HepG2 (cell line): Measurements from ENCODE around the gene SERPIND1. TPM values are rescaled to one million over a fixed set of nuclear protein-coding genes. Genes with fewer than 3 reads are reported as not detected.

Experiments
- AHR ChIP-seq: IDR thresholded peaks from 2 replicates; pipeline ENCODE4 v1.6.1; 2018; ENCODE audit warnings: missing genetic modification reagents, missing compliant biosample characterization
- IKZF1 ChIP-seq: fragments of 450-650 bp; IDR thresholded peaks from 2 replicates; pipeline ENCODE4 v1.7.1; 2016
- KDM1A ChIP-seq: IDR thresholded peaks from 2 replicates; pipeline ENCODE4 v1.6.1; 2016; ENCODE audit warnings: missing compliant biosample characterization
- KMT2A ChIP-seq: sonication (generic); formaldehyde crosslinking; IDR thresholded peaks from 2 replicates; pipeline ENCODE4 v1.4.0; 2020; ENCODE audit warnings: missing genetic modification reagents
- LRRFIP1 ChIP-seq: sonication (generic); formaldehyde crosslinking; conservative IDR thresholded peaks from 2 replicates; pipeline ENCODE4 v1.4.0; 2020; ENCODE audit warnings: missing genetic modification reagents
- MED8 ChIP-seq: sonication (generic); formaldehyde crosslinking; IDR thresholded peaks from 2 replicates; pipeline ENCODE4 v1.8.1; 2023; ENCODE audit warnings: mild to moderate bottlenecking, missing genetic modification reagents; ENCODE audit not compliant: insufficient replicate concordance
- MXD4 ChIP-seq: IDR thresholded peaks from 2 replicates; pipeline ENCODE4 v1.6.1; 2016; ENCODE audit warnings: mild to moderate bottlenecking, missing biosample characterization, missing genetic modification reagents
- MZF1 ChIP-seq: sonication (generic); formaldehyde crosslinking; IDR thresholded peaks from 2 replicates; pipeline ENCODE4 v1.8.1; 2023; ENCODE audit warnings: mild to moderate bottlenecking, missing genetic modification reagents, borderline replicate concordance
- SATB2 ChIP-seq: sonication (generic); formaldehyde crosslinking; IDR thresholded peaks from 2 replicates; pipeline ENCODE4 v1.5.0; 2020; ENCODE audit warnings: missing genetic modification reagents
- SSRP1 ChIP-seq: IDR thresholded peaks from 2 replicates; pipeline ENCODE4 v1.6.1; 2016; ENCODE audit warnings: control low read depth
- TEF ChIP-seq: sonication (generic); formaldehyde crosslinking; IDR thresholded peaks from 2 replicates; pipeline ENCODE4 v1.5.0; 2020; ENCODE audit warnings: missing genetic modification reagents
- ZBTB34 ChIP-seq: sonication (generic); formaldehyde crosslinking; IDR thresholded peaks from 2 replicates; pipeline ENCODE4 v1.8.0; 2022; ENCODE audit warnings: mild to moderate bottlenecking, missing genetic modification reagents
- ZNF234 ChIP-seq: sonication (generic); formaldehyde crosslinking; conservative IDR thresholded peaks from 2 replicates; pipeline ENCODE4 v1.5.1; 2020; ENCODE audit warnings: mild to moderate bottlenecking, missing genetic modification reagents
- ZNF484 ChIP-seq: sonication (generic); formaldehyde crosslinking; IDR thresholded peaks from 2 replicates; pipeline ENCODE4 v1.5.1; 2020; ENCODE audit warnings: mild to moderate bottlenecking, low read depth, missing genetic modification reagents, borderline replicate concordance
- ZNF503 ChIP-seq: sonication (generic); formaldehyde crosslinking; IDR thresholded peaks from 2 replicates; pipeline ENCODE4 v1.4.0; 2020; ENCODE audit warnings: missing genetic modification reagents
- ZNF816 ChIP-seq: sonication (generic); formaldehyde crosslinking; IDR thresholded peaks from 2 replicates; pipeline ENCODE4 v1.8.0; 2022; ENCODE audit warnings: missing genetic modification reagents, mild to moderate bottlenecking, borderline replicate concordance
- ZSCAN21 ChIP-seq: sonication (generic); formaldehyde crosslinking; IDR thresholded peaks from 2 replicates; pipeline ENCODE4 v1.8.0; 2022; ENCODE audit warnings: mild to moderate bottlenecking, missing genetic modification reagents, moderate library complexity, borderline replicate concordance
- polyA plus RNA-seq, 8 experiments: library from polyadenylated mRNA; depleted of rRNA in 3 of 8; stranded (reverse) in 7 of 8; unstranded in 1 of 8; fragments of >200 nt; fragmentation: Illumina TruSeq in 4 of 8; extraction: Trizol in 4 of 8; gene quantifications; 2 replicates each; pipeline versions ENCODE4 v1.2.1 to v1.2.3, GENCODE V29; 2011 to 2016; ENCODE audit warnings: low read depth in 4 of 8, missing spikeins in 1 of 8, mixed read lengths in 1 of 8; ENCODE audit not compliant: insufficient read depth in 1 of 8
- total RNA-seq, 5 experiments: library from RNA; depleted of rRNA; stranded (reverse); fragments of >200 nt; fragmentation: Illumina TruSeq; extraction: Trizol; gene quantifications; 2 replicates each; pipeline ENCODE4 v1.2.3, GENCODE V29; 2016; ENCODE audit warnings: low read depth in 1 of 5
- TF ChIP-seq, protein P1 (sequence below): sonication (generic); formaldehyde crosslinking; IDR thresholded peaks from 2 replicates; pipeline ENCODE4 v1.4.0; 2020; ENCODE audit warnings: mild to moderate bottlenecking, missing genetic modification reagents
- TF ChIP-seq, protein P2 (sequence below): sonication (generic); formaldehyde crosslinking; IDR thresholded peaks from 2 replicates; pipeline ENCODE4 v1.4.0; 2020; ENCODE audit warnings: mild to moderate bottlenecking, missing genetic modification reagents

SERPIND1 gene
- total and polyA plus RNA-seq, 2 of the 13 experiments (the other 11 are each of a cell fraction or from before 2014, with no cell fraction given), result 111 to 350 TPM

- TF ChIP-seq, protein P1, sequence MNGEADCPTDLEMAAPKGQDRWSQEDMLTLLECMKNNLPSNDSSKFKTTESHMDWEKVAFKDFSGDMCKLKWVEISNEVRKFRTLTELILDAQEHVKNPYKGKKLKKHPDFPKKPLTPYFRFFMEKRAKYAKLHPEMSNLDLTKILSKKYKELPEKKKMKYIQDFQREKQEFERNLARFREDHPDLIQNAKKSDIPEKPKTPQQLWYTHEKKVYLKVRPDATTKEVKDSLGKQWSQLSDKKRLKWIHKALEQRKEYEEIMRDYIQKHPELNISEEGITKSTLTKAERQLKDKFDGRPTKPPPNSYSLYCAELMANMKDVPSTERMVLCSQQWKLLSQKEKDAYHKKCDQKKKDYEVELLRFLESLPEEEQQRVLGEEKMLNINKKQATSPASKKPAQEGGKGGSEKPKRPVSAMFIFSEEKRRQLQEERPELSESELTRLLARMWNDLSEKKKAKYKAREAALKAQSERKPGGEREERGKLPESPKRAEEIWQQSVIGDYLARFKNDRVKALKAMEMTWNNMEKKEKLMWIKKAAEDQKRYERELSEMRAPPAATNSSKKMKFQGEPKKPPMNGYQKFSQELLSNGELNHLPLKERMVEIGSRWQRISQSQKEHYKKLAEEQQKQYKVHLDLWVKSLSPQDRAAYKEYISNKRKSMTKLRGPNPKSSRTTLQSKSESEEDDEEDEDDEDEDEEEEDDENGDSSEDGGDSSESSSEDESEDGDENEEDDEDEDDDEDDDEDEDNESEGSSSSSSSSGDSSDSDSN (CRISPR knock-in tag), result no peak
- no peak for TF ChIP-seq MXD4 (CRISPR knock-in tag)
- TF ChIP-seq ZSCAN21 (CRISPR knock-in tag), result no peak
- TF ChIP-seq KMT2A (CRISPR knock-in tag), result no peak
- TF ChIP-seq SATB2, result no peak
- TF ChIP-seq IKZF1, result no peak
- TF ChIP-seq ZBTB34 (CRISPR knock-in tag), result peak; percentile 100
- TF ChIP-seq MZF1 (CRISPR knock-in tag), result no peak
- TF ChIP-seq TEF (CRISPR knock-in tag), result no peak
- TF ChIP-seq, protein P2, sequence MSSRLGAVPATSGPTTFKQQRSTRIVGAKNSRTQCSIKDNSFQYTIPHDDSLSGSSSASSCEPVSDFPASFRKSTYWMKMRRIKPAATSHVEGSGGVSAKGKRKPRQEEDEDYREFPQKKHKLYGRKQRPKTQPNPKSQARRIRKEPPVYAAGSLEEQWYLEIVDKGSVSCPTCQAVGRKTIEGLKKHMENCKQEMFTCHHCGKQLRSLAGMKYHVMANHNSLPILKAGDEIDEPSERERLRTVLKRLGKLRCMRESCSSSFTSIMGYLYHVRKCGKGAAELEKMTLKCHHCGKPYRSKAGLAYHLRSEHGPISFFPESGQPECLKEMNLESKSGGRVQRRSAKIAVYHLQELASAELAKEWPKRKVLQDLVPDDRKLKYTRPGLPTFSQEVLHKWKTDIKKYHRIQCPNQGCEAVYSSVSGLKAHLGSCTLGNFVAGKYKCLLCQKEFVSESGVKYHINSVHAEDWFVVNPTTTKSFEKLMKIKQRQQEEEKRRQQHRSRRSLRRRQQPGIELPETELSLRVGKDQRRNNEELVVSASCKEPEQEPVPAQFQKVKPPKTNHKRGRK, result no peak
- peak; percentile 95 for TF ChIP-seq ZNF503
- TF ChIP-seq ZNF234, result no peak
- no peak for TF ChIP-seq LRRFIP1 (CRISPR knock-in tag)
- no peak; the same call in 1 of the 2 replicates for TF ChIP-seq SSRP1
- no peak for TF ChIP-seq KDM1A
- TF ChIP-seq ZNF816 (CRISPR knock-in tag), result peak; percentile 45; the same call in 1 of the 2 replicates
- TF ChIP-seq AHR (CRISPR knock-in tag), result no peak; the same call in 1 of the 2 replicates
- no peak for TF ChIP-seq ZNF484 (CRISPR knock-in tag)
- TF ChIP-seq MED8 (CRISPR knock-in tag), result no peak
Measured at GRCh38 chr22:20777420-20778177, 3.7 kb downstream of the SERPIND1 start (continued).
